HG02884 (cell line): ENCODE measurements around the gene ZNF440.
"Not testable (repeated sequence)": the region's sequence is repeated elsewhere in the genome, so short reads cannot be mapped to it uniquely, and the experiment has no call there.

Source experiments
- ATAC-seq: cut with Tn5 transposase; IDR thresholded peaks from one replicate; pipeline ENCODE4 v1.9.1; 2021; ENCODE audit warnings: mild to moderate bottlenecking, moderate library complexity; ENCODE audit not compliant: unreplicated experiment

The ZNF440 gene

GRCh38 chr19:11828957-11829876, 15.1 kb downstream of the ZNF440 start:
- ATAC-seq: not testable (repeated sequence)

GRCh38 chr19:11832253-11832912, 18.3 kb downstream of the ZNF440 start:
- ATAC-seq: no peak

- no peak for ATAC-seq
These were observed 19.5 kb downstream of the ZNF440 start for GRCh38 chr19:11833541-11833940.

- not testable (repeated sequence) for ATAC-seq
These were observed 21.6 kb downstream of the ZNF440 start for GRCh38 chr19:11835626-11836066.

GRCh38 chr19:11843722-11844121, 29.6 kb downstream of the ZNF440 start:
- ATAC-seq: no peak

- not testable (repeated sequence) for ATAC-seq
These were observed 33.5 kb downstream of the ZNF440 start for GRCh38 chr19:11847615-11848014.

- ATAC-seq: no peak
These were observed 34.1 kb downstream of the ZNF440 start for GRCh38 chr19:11848200-11848593.

GRCh38 chr19:11848594-11849469, 34.8 kb downstream of the ZNF440 start, which contains the start of gene ZNF439:
ZNF439 (plus strand) TSS chr19:11848726; CDS start chr19:11848868, 142 bp downstream.
- ATAC-seq: no peak

- ATAC-seq: not testable (repeated sequence)
These were observed 36.2 kb downstream of the ZNF440 start for GRCh38 chr19:11850289-11850688.

GRCh38 chr19:11853358-11853757, 39.3 kb downstream of the ZNF440 start:
- ATAC-seq: no peak

GRCh38 chr19:11856596-11857250, 42.6 kb downstream of the ZNF440 start:
- no peak for ATAC-seq

- ATAC-seq: no peak
These were observed 46.6 kb downstream of the ZNF440 start for GRCh38 chr19:11860721-11861120.

GRCh38 chr19:11861301-11861700, 47.2 kb downstream of the ZNF440 start:
- no peak for ATAC-seq

GRCh38 chr19:11867766-11868165, 53.7 kb downstream of the ZNF440 start:
- not testable (repeated sequence) for ATAC-seq

- ATAC-seq: no peak
These were observed 54.1 kb downstream of the ZNF440 start for GRCh38 chr19:11868188-11868587.

GRCh38 chr19:11872624-11873023, 58.6 kb downstream of the ZNF440 start:
- ATAC-seq: no peak

GRCh38 chr19:11873762-11874161, 59.7 kb downstream of the ZNF440 start:
- ATAC-seq: no peak

GRCh38 chr19:11879687-11880266, 65.7 kb downstream of the ZNF440 start:
- ATAC-seq: not testable (repeated sequence)

- ATAC-seq: no peak
These were observed 66.5 kb downstream of the ZNF440 start for GRCh38 chr19:11880598-11880997.
